Fibroblast of lung (primary cell): ENCODE measurements around the gene CYB561D2. TPM values are rescaled to one million over a fixed set of nuclear protein-coding genes. Genes with fewer than 3 reads are reported as not detected.
"Not testable (repeated sequence)": the region's sequence is repeated elsewhere in the genome, so short reads cannot be mapped to it uniquely, and the experiment has no call there.

ENCODE experiments used
- DNase-seq, 2 donors: peaks; one replicate each; pipeline versions ENCODE4 v3.0.0 to v3.0.0-alpha.2; 2010; ENCODE audit warnings: low read depth in 2 of 2
- H2AFZ ChIP-seq: 2 replicates; pipeline ENCODE4 v1.5.1; 2012; ENCODE audit warnings: low read length, control low read depth, inconsistent platforms
- H3K27ac ChIP-seq: 2 replicates; pipeline ENCODE4 v1.5.1; 2011; ENCODE audit warnings: low read length, control low read depth; ENCODE audit not compliant: insufficient read depth
- H3K27me3 ChIP-seq: 2 replicates; pipeline ENCODE4 v1.5.1; 2011; ENCODE audit warnings: mild to moderate bottlenecking, low read length; ENCODE audit not compliant: control insufficient read depth, insufficient read depth
- H3K36me3 ChIP-seq: 2 replicates; pipeline ENCODE4 v1.5.1; 2011; ENCODE audit warnings: low read length; ENCODE audit not compliant: control insufficient read depth, insufficient read depth
- H3K4me1 ChIP-seq: 2 replicates; pipeline ENCODE4 v1.5.1; 2011; ENCODE audit warnings: low read length; ENCODE audit not compliant: control insufficient read depth, insufficient read depth; ENCODE audit errors: extremely low read depth
- H3K4me2 ChIP-seq: 2 replicates; pipeline ENCODE4 v1.5.1; 2011; ENCODE audit warnings: low read length, control low read depth; ENCODE audit not compliant: insufficient read depth; ENCODE audit errors: extremely low read depth
- H3K4me3 ChIP-seq, 4 experiments: fragments of 200-600 bp in 1 of 4; sonication (generic) in 1 of 4; replicated peaks in 1 of 4; 2 replicates each; pipeline ENCODE4 v1.5.1; 2011 to 2016; ENCODE audit warnings: low read length in 4 of 4, low read depth in 3 of 4, mild to moderate bottlenecking in 3 of 4, control low read depth in 2 of 4, inconsistent platforms in 1 of 4, mixed read lengths in 1 of 4; ENCODE audit not compliant: insufficient read depth in 1 of 4; ENCODE audit errors: control extremely low read depth in 1 of 4
- H3K79me2 ChIP-seq: 2 replicates; pipeline ENCODE4 v1.5.1; 2012; ENCODE audit warnings: mild to moderate bottlenecking, low read length, inconsistent platforms; ENCODE audit not compliant: control insufficient read depth, insufficient read depth
- H3K9ac ChIP-seq: 2 replicates; pipeline ENCODE4 v1.5.1; 2011; ENCODE audit warnings: mild to moderate bottlenecking, low read length, control low read depth; ENCODE audit not compliant: insufficient read depth
- H3K9me3 ChIP-seq: 2 replicates; pipeline ENCODE4 v1.5.1; 2012; ENCODE audit warnings: low read depth, low read length; ENCODE audit not compliant: control insufficient read depth, insufficient read depth
- H4K20me1 ChIP-seq: 2 replicates; pipeline ENCODE4 v1.5.1; 2011; ENCODE audit warnings: low read length; ENCODE audit not compliant: control insufficient read depth, insufficient read depth; ENCODE audit errors: extremely low read depth
- EZH2 ChIP-seq: IDR thresholded peaks from 2 replicates; pipeline ENCODE4 v1.5.1; 2012; ENCODE audit warnings: low read length, control low read depth, mild to moderate bottlenecking; ENCODE audit errors: missing control alignments
- polyA plus RNA-seq, 2 donors: library from polyadenylated mRNA; depleted of rRNA in 1 of 2; stranded (reverse) in 1 of 2; unstranded in 1 of 2; fragments of >200 nt; gene quantifications; 2 replicates each; pipeline ENCODE4 v1.2.1, GENCODE V29; 2011 to 2012; ENCODE audit warnings: missing spikeins in 1 of 2
- total RNA-seq: library from RNA; depleted of rRNA; stranded (reverse); fragments of >200 nt; gene quantifications from 2 replicates; pipeline ENCODE4 v1.2.1, GENCODE V29; 2014
- TF ChIP-seq, protein P1 (sequence below), 2 donors: IDR thresholded peaks in 1 of 2; conservative IDR thresholded peaks in 1 of 2; 1 replicate in 1 of 2; 2 replicates in 1 of 2; pipeline ENCODE4 v1.5.1; 2011 to 2012; ENCODE audit warnings: low read length in 2 of 2, control low read depth in 1 of 2, inconsistent platforms in 1 of 2, low read depth in 1 of 2, mild to moderate bottlenecking in 1 of 2

The CYB561D2 gene
- total and polyA plus RNA-seq, 2 donors (not counting 1 experiment from before 2014, with no cell fraction given) = 16.4 to 28.6 TPM

DNA sequence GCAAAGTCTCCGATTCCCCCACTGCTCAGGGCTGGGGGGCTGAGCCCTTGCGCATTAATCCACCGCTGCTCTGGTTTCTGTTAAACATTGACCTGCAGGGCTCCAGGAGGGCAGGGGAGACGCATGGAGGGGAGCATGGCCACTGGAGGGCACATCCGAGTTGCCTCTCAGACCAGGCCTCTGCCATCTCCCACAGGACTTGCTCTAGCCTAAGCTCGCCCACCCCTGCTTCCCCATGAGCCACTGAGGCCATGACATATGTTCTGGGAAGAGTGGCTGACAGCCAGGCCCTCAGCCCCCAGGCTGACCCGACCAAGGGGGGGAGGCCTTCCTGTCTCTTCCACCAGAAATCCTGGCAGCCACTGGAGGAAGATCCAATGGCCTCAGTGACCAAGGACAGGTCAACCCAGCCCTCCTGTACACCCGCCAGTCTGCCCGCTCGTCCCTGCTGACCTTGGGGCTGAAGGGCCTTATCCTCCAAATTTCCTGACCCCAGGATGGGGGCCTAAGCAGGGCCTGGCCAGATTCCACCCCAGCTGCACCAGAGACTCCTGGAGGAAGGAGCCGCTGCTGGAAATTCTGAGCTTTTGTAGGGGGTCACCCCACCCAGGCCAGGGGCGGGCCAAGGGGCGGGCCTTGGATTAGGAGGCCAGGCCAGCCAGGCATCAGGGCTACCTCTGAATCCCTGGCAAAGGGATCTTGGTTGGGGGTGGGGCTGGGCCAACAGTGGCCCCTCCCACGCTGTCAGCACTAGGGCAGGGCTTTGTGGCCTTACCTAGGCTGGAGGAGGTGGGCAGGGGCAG, 47.4 kb upstream of the CYB561D2 start, which contains the start of gene HYAL1:
HYAL1 (minus strand) TSS at position 562 of the 803 bp plus-strand sequence. CDS start 618 bp downstream, outside the sequence.
- no peaks in the 10 kb centered on the region for H4K20me1 ChIP-seq
- H3K4me1 ChIP-seq = peaks cover 15% of the 10 kb centered on the region
- H3K9me3 ChIP-seq = no peaks in the 10 kb centered on the region
- H3K36me3 ChIP-seq = no peaks in the 10 kb centered on the region
- TF ChIP-seq, protein P1, sequence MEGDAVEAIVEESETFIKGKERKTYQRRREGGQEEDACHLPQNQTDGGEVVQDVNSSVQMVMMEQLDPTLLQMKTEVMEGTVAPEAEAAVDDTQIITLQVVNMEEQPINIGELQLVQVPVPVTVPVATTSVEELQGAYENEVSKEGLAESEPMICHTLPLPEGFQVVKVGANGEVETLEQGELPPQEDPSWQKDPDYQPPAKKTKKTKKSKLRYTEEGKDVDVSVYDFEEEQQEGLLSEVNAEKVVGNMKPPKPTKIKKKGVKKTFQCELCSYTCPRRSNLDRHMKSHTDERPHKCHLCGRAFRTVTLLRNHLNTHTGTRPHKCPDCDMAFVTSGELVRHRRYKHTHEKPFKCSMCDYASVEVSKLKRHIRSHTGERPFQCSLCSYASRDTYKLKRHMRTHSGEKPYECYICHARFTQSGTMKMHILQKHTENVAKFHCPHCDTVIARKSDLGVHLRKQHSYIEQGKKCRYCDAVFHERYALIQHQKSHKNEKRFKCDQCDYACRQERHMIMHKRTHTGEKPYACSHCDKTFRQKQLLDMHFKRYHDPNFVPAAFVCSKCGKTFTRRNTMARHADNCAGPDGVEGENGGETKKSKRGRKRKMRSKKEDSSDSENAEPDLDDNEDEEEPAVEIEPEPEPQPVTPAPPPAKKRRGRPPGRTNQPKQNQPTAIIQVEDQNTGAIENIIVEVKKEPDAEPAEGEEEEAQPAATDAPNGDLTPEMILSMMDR (conservative IDR thresholded peaks at IDR 0.05 in 1 of 2, IDR thresholded peaks at IDR 0.05 in 1 of 2; ENCODE audit: low read depth in 1 of 2, low read length in 2 of 2) = peak in 1 of 2 donors; percentile 17
- TF ChIP-seq EZH2 = no peak
- no peak within 1 kb of the TSS for H3K9ac ChIP-seq
- H3K4me2 ChIP-seq = no peak within 1 kb of the TSS
- H3K4me3 ChIP-seq = no peak within 1 kb of the TSS
- no peaks in the 10 kb centered on the region for H3K27me3 ChIP-seq
- no peak within 1 kb of the TSS for H3K27ac ChIP-seq
- no peak for DNase-seq
- no peaks in the 10 kb centered on the region for H3K79me2 ChIP-seq
- H2AFZ ChIP-seq = no peak within 1 kb of the TSS

DNA sequence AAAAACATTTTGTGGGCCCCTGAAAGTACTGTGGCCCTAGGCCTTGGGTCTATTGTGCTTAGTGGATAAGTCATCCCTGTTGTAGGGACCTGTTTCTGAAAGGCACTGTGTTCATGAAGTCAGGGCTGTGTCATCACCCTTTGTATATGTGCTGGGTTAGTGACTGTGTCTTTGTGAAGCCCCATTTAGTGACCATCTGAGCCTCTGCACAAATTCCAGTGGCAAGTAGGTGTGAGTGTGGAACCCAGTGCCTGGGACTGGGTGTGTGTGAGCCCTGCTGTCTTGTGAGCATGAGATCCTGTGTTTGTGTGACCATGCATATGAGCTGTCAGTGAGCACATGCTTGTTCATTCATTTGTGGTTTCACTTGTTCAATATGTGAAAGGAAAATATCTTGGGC, 46.1 kb upstream of the CYB561D2 start:
- Histone ChIP-seq H3K79me2 (no peaks in the 10 kb centered on the region), H3K27ac (no peak overlapping the region), H3K4me1 (peaks cover 10% of the 10 kb centered on the region), H3K4me3 (no peak overlapping the region), H3K36me3 (no peaks in the 10 kb centered on the region), H2AFZ (no peak overlapping the region), H3K9ac (no peak overlapping the region), H3K27me3 (no peaks in the 10 kb centered on the region), H3K9me3 (no peaks in the 10 kb centered on the region), H3K4me2 (no peak overlapping the region), H4K20me1 (no peaks in the 10 kb centered on the region)
- peak in 1 of 2 donors; percentile 39 for DNase-seq
- TF ChIP-seq, protein P1 (conservative IDR thresholded peaks at IDR 0.05 in 1 of 2, IDR thresholded peaks at IDR 0.05 in 1 of 2; ENCODE audit: low read depth in 1 of 2, low read length in 2 of 2) = no peak
- TF ChIP-seq EZH2 = no peak

GRCh38 chr3:50312041-50312440, 38.6 kb upstream of the CYB561D2 start:
- H3K4me3 ChIP-seq, H3K9me3 ChIP-seq, DNase-seq, H2AFZ ChIP-seq, H3K9ac ChIP-seq, H3K27ac ChIP-seq, H4K20me1 ChIP-seq, H3K4me1 ChIP-seq, H3K36me3 ChIP-seq, H3K27me3 ChIP-seq, H3K4me2 ChIP-seq, H3K79me2 ChIP-seq: not testable (repeated sequence)
